HG03175 (cell line): ENCODE results near the gene IGFL4.

Experiments
- ATAC-seq: cut with Tn5 transposase; IDR thresholded peaks from one replicate; pipeline ENCODE4 v1.9.1; 2021; ENCODE audit warnings: mild to moderate bottlenecking, moderate library complexity; ENCODE audit not compliant: unreplicated experiment

IGFL4 gene

DNA sequence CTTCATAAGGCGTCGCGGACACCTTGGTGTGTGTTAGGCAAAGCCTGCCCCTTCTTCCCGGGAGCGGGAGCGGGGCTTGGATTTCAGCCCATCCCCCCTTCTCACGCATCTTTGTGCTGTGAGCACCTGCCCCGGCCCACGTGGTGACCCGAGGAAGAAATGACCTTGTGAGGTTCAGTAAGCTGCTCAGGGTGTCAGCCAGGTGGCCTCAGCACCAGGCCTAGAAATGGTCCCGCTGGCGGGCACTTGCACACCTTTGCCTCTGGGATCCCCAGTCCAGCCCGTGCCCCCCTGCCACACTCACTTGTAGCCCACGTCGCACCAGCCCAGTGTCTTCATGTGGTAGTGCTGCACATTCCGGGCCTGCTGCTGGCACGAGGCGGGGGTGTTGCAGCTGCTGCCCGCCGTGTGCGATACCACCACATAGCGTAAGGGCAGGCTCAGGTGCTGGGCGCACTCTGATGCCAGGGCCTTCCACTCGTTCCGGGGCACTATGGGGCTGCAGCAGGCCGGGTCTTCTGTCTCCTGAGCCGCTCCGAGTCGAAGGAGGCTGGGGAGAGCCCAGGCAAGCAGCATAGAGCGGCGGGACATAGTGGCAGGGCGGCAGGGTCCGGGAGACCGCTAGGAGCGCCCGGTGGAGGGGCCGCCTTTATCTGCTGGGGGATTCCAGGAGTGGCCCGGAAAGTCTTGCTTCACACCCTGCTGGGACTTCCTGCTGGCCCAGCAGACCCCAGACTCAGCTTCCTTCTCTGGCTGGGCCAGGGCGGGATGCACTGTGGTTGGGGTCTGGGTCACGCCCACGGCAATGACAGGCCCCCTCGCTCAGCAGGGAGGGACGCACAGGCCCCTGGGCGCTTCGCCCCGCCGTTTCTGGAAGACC lies 18.1 kb downstream of the IGFL4 start, which contains the start of gene PGLYRP1:
Gene PGLYRP1 (minus strand): TSS at position 623 of the 880 bp plus-strand sequence. CDS start 32 bp downstream, at position 591.
- ATAC-seq = no peak

DNA sequence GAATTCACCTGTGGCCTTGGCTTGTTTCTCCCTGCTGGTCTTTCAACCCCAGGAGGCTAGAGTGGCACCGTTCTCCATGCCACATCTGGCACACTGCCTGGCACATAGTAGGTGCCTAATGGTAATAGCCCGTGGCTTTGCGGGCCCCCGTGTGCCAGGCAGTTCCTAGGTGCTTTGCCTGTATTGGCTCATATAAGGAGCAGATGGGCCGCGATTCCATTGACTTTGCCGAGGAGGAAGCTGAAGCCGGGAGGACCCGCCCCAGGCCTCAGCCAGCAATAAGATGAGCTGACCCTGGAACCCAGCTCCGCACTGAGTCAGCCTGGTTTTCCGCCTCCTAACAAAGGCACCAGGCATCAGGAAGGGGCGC lies 18.8 kb downstream of the IGFL4 start:
- no peak for ATAC-seq

DNA sequence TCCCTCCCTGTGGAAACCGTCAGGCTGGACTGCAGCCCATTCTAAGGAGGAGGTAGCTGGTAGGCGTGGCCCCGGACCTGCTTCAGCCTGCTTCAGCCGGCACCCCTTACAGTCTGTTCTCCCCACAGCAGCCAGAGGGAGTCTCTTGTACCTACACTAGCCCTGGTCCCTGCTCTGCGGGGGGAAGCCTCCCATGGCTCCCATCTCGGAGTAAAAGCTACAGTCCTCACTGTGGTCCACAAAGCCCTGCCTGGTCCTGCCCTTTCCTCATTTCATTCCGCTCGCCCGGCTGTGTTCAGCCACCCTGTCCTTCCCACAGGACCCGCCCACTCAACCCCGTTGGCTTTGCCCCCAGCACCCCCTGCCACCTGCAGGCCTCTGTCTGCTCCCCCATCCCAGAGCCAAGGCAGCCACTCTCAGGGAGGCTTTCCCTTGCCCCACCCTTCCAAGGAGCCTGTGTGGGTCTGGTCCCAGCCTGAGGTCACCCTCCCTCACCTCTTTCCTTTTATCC lies 19.2 kb downstream of the IGFL4 start:
- ATAC-seq = no peak

DNA sequence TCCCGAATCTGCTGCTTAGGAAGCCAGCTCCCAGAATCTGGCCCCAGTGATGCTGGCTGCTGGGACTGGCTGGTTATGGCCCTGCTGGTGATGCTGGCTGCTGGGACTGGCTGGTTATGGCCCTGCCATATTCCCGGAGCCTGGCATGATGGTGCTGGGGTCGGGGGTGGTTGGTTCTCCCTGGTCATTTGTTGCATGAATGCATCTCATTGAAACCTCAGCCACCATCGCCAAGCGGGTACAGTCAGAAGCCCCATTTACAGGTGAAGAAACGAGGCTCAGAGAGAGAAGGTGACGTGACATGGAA lies 20.0 kb downstream of the IGFL4 start:
- ATAC-seq = no peak

DNA sequence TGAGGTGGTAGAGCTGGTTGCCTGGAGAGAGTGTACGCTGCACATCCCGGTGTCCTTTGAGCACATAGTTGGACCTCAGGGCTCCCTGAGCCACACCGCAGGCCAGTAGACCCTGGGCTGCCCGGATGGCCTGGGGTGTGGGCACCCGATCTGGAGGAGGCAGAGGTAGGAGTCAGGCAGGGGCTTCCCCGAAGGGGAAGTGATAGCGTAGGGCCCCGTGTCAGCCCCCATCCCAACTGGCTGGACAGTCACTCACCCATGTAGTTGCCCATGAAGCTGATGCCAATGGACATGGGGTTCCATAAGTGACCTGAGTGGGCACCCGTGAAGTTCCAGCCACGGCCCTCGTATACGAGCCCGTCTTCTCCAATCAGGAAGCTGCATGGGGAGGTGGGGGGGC lies 21.5 kb downstream of the IGFL4 start:
- no peak for ATAC-seq

DNA sequence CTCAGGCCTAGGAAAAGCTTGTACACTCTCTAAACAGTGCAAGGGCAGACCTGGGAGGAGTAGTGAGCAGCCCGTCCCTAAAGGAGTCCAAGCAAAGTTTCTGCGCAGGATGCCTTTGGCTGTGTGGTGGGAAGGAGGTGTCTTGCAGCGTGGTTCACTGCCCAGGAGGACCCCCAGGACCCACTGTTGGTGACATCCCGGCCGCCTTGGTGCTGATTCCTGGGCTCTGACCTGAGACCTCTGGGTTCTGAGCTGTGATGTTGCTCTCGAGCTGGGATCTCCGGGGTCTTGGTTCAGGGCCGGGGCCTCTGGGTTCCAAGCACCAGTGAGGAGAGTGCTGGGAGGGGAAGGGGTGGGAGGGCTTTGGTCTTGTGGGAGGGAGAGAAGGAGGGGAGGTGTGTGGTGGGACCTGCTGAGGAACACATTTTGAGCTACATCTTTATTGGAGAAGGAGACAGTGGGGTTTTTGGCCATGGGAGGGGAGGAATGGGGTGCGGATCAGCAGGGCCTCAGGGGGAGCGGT lies 22.0 kb downstream of the IGFL4 start:
- ATAC-seq = no peak

DNA sequence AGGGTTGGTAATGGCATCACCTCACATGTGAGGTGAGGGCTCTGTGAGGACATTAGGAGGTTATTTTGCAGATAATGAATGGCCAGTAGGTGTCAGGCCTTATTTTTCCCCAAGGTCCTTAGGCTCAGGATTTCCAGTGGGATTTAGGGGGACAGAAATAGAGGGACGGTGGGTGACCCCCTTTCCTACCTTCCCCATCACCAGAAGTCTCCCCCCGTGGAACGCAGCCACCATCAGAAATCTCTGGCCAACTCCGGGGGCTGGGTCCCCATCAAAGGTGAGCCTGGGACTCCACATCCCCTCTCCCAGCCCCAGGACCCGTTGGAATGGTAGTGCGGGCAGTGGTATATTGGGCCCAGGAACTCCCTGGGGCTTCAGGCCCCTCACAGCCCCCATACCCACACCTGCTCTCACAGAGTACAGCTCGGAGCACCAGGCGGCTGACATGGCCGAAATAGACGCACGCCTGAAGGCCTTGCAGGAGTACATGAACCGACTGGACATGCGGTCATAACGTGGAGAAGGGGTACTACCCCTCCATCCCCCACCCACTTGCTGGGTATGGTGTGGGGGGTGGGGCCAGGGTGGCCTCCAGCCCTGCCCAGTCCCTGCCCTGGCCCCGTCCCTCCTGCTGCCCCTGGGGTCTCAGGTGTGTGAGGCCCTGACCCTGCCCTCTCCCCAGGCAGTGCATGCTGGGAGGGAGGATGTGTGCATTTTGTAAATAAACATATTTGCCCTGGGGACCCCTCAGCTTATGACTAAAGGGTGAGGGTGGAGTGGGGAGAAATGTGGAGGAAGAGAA lies 22.7 kb downstream of the IGFL4 start:
- ATAC-seq = no peak

DNA sequence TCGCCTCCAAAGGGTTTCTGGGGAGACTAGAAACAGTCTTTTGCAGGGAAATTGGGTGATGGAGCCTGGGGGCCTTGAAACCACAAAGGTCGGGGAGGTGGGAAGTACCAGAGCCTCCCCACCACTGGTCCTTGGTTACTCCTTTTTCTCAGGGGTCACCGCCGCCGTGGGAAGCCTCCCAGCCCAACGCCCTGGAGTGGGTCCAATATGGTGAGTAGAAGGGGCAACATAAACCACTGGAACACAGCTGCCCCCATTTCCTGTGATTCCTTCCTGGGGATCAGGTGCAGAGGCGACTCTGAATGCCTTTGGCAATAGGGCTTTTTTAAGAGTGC lies 23.7 kb downstream of the IGFL4 start:
- ATAC-seq = no peak

DNA sequence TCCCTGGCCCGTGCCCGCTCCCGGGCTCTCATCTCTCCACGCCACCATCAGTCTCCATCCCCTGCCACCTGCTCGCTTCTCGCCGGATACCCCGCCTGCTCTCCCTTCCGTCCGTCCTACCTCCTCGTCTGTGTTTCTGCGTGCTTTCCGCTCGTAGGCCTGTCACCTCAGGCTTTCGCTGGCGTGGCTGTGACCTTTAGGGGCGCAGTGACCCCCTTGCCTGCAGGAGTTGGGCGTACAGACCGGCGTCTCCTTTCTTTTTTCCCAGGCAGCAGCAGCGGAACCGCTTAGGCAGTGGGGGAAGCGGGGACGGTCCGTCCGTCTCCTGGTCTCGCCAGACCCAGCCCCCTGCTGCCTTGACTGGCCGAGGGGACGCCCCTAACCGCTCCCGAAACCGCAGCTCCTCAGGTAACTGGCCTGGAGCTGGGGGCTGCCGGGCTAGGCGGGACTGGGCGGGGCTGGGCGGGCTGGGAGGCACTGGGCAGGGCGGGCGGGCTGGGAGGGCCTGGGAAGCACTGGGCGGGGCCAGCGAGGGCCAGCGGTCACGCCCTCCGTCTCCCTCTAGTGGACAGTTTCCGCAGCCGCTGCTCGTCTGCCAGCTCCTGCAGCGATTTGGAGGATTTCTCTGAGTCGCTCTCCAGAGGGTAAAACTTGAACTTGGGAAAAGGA lies 24.2 kb downstream of the IGFL4 start:
- ATAC-seq = peak; percentile 49

DNA sequence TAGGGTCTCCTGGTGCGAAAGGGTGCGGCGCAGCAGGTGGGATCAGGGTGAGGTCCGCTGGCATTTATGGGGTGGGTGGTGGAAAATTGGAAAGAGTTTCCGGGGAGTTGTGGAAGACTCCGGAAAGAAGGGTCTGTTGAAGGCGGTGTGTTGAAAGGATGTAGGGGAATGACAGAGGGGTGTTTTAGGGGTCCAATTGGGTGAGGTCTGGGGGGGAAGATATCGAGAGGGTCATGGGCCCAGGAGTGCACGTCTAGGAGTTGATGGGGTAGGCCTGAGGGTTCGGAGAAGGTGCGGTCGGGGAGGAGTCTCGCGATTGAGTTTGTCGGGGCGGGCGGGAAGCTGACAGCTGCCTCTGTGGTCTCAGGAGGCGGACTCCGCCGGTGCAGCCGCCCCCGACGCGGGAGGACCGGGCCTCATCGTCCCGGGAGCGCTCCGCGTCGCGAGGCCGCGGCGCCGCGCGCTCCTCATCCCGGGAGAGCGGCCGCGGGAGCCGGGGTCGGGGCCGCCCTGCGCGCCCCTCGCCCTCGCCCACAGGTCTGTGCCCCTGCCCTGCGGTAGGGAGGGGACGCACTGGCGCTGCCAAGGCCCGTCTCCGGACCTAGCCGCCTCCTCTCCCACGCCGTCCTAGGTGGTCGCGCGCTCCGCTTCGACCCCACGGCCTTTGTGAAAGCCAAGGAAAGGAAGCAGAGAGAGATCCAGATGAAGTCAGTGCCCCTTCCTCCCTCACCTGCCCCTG lies 24.9 kb downstream of the IGFL4 start:
- ATAC-seq = no peak

DNA sequence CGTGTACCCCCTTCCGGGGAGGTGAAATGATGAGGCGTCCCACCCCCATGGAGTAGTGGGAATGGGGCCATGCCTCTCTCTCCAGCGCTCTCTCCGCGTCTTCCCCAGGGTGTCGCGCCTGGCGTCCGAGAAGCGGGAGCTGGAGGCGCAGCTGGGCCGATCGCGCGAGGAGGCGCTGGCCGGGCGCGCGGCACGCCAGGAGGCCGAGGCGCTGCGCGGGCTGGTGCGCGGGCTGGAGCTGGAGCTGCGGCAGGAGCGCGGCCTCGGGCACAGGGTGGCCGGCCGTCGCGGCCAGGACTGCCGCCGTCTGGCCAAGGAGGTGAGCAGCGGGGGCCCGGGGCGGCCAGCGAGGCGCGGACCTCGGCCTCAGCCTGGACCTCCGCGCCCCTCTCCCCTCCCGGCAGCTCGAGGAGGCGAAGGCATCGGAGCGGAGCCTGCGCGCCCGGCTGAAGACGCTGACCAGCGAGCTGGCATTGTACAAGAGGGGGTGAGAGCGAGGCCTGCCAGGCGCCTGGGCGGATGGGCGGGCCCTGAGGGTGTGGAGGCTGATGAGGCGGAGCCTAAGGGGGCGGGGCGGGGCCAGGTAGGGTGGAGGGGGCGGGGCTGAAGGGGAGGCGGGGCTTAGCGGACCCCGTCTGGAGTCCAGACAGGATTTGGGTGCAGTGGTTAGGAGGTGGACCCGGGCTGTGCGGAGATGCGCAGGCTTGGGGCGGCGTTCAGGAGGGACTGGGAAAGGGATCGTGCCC lies 25.7 kb downstream of the IGFL4 start:
- no peak for ATAC-seq

DNA sequence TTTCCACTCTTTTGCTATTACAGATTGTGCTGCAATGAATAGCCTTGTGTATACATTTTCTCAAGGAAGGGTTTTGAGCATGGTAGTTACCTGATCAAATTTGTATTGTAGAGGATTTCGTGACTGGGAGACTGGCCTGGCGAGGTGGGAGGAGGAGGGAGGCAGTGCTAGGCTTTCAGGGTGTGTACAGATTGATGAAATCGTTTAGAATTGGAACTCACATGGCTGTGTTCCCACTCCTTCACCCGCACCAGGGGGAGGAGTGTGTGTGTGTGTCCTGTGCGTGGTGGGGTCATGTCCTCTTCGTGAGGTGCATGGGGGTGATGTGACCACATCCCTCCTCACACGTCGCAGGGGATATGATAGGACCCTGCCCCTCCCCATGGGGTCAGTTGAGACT lies 26.3 kb downstream of the IGFL4 start:
- ATAC-seq = no peak

DNA sequence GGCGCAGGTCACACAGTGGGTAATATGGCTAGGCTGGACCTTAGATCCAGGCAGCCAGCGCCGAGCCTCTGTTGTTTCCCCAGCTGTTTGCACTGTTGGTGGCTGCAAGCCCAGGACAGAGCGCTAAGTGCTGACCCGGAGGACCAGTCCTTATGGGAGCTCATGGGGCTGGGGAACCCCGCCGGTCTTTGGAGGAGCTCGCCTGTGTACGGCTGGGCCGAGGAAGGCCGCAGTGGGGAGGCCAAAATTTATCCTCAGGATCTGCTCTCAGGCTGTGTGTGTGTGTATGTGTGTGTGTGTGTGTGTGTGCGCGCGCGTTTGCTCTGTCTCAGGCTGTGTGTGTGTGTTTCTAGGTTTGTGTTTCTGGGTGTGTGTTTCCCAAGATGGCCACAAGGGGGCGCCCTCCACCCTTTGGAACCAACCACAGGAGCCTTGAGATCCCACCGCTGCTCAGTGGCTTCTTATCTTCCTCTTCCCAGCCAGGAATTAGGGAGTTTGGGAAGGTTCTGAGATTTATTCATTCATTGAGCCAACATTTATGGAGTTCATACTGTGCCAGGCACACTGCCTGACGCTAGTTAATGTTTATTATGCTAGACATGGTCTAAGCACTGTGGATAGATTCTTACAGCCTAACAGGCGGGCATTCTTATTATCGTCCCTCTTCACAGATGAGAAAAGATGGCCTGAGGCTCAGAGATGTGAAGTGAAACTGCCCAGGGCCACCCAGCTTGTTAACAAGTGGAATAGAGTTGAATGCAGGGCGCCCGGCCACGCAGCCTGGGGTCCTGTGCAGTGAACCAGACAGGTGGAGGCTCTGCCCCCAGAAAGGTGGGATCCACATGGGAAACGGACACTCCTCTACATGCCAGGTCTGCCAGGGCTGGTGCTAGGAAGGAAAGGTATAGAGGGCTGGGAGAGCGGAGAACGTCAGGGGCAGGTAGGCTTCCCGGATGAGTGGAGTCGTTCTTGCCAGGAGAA lies 31.0 kb downstream of the IGFL4 start:
- ATAC-seq = no peak

DNA sequence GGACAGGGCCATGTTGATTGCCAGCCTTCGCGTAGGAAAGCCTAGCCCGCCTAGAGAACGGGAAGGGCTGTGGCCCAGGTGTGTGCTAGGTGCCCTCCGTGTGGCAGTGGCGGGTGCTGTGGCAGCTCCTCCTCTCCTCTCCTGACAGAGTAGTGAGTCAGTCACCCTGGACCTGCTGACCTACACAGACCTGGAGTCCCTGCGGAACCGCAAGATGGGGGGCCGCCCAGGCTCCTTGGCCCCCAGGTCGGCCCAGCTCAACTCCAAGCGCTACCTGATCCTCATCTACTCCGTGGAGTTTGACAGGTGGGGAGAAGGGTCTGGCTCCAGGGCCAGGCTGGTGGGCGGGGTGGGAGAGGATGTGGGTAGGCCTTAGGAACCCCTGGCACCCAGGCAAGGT lies 34.4 kb downstream of the IGFL4 start:
- ATAC-seq = no peak

DNA sequence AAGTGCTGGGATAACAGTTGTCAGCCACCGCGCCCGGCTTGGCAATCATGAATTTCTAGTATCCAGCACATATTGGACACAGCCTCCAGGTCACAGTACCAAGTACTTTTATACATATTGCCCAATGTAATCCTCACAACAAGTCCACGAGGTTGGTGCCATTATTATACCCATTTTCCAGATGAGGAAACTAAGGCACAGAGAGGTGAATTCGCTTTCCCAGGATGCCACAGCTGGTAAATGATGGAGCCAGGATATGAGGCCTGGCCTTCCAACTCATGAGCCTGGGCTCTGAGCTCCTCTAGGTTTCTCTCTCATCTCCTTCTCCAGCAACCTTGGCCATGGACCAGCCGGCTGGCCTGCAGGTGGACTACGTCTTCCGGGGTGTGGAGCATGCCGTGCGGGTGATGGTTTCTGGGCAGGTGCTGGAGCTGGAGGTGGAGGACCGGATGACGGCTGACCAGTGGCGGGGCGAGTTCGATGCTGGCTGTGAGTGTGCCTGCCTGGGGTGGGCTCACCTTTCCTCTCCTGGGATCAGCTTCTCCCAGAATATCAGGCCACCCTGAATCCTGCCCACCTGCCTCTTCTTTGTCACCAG lies 38.0 kb downstream of the IGFL4 start:
- no peak for ATAC-seq

DNA sequence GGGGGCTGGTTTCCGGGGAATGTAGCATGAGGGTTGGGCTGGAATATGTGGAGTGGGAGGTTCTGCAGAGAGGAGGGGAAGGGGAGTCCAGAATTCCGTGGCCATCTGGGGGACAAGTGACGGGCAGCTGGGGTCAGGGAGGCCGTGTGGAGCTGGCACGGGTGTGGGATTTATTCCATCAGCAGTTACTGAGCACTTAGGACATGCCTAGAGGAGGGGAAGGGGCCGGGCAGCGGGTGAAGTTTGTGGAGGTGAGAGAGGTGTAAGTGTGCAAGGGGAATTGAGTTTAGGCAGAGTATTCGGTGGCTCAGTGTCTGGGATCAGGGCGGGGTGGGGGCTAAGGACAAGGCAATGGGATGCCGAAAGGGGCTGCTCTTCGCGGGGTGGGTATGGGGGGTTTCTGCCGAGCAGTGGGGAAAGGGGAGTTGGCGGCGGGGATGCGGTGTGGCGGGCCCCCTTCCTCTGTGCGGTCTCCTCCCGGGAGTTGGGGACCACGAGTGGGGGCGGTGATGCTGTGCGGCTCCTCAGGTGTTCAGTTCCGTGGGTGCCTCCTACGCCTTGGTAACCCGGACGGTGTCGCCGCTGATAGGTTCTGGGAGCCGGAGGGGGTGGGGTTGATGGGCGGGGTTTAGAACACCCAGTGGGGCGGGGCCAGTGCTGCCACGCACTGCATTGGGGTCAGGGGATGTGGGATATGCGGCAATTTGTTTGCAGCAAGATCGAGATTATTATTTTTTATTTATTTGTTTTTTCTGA lies 40.1 kb downstream of the IGFL4 start:
- ATAC-seq = no peak

DNA sequence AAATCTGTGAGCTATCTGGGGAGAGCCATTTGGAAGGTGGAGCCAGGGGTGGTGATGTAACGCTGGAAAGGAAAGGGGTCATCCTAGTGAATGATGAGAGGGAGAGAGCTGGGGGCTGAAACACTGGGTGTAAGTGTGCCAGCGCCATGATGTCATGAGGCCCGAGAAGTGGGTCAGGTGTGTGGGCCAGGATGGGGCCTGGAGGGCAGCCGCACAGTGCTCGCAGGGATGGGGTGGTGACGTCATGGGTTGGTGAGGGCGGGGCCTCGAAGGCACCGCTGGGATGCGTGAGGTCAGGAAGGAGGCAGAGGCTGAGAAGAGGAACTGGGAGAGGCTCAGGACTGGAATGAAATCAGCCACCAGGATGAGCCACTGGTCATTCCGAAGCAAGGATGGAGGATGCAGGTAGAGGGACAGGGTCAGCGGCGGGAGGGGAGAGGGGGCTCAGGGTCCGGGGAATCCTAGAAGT lies 41.1 kb downstream of the IGFL4 start:
- ATAC-seq = no peak

DNA sequence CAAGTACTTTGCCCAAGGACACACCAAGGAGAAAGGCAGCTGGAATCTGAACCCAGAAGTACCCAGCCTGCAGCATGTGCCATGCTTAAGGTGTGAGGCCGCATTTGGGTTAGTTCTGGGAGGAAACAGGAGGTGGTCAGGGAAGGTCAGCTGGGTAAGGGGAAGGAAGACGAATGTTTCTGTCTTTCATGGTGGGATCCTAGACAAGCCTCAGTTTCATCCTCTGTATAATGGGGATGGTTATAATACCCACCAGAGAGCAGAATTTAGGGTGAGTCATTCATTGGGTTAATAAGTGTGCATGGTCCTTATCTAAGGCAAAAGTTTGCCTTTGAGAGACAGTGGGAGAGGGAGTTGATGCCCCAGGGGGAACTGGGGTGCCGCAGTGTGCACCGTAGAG lies 42.0 kb downstream of the IGFL4 start:
- no peak for ATAC-seq
